GM21390 (cell line): ENCODE measurements around the gene GPATCH2.
A peak's percentile ranks its signal among the peaks of the same experiment; 100 is the strongest.

Source experiments
- ATAC-seq: cut with Tn5 transposase; IDR thresholded peaks from one replicate; pipeline ENCODE4 v1.9.1; 2021; ENCODE audit not compliant: unreplicated experiment

The GPATCH2 gene

GRCh38 chr1:217630711-217631591 lies at the start of gene GPATCH2, which contains the start of gene SPATA17:
Gene GPATCH2, minus strand, starts transcription at chr1:217631090. Its CDS starts 119 bp downstream, at chr1:217630971.
Gene SPATA17, plus strand, starts transcription at chr1:217631344. Its CDS starts 35 bp downstream, at chr1:217631379.
- peak; percentile 99 for ATAC-seq

GRCh38 chr1:217674028-217674729 lies 43.3 kb upstream of the GPATCH2 start:
- no peak for ATAC-seq

GRCh38 chr1:217673387-217673786 lies 42.5 kb upstream of the GPATCH2 start:
- peak; percentile 70 for ATAC-seq

GRCh38 chr1:217668351-217668940 lies 37.6 kb upstream of the GPATCH2 start:
- no peak for ATAC-seq

- ATAC-seq: no peak
Observed at GRCh38 chr1:217661407-217661806, 30.5 kb upstream of the GPATCH2 start.

- ATAC-seq: peak; percentile 65
Observed at GRCh38 chr1:217660353-217661062, 29.6 kb upstream of the GPATCH2 start.

- ATAC-seq: no peak
Observed at GRCh38 chr1:217650674-217651073, 19.8 kb upstream of the GPATCH2 start.

- ATAC-seq: no peak
Observed at GRCh38 chr1:217647791-217648190, 16.9 kb upstream of the GPATCH2 start.

GRCh38 chr1:217642455-217642854 lies 11.6 kb upstream of the GPATCH2 start:
- ATAC-seq: no peak

GRCh38 chr1:217627431-217627830 lies 3.5 kb downstream of the GPATCH2 start:
- ATAC-seq: no peak

- ATAC-seq: no peak
Observed at GRCh38 chr1:217626321-217626720, 4.6 kb downstream of the GPATCH2 start.

GRCh38 chr1:217622042-217622441 lies 8.8 kb downstream of the GPATCH2 start:
- no peak for ATAC-seq

- peak; percentile 99 for ATAC-seq
Observed at GRCh38 chr1:217620814-217621213, 10.1 kb downstream of the GPATCH2 start.

- no peak for ATAC-seq
Observed at GRCh38 chr1:217617126-217617525, 13.8 kb downstream of the GPATCH2 start.

GRCh38 chr1:217614200-217614712 lies 16.6 kb downstream of the GPATCH2 start:
- ATAC-seq: no peak

GRCh38 chr1:217605390-217605789 lies 25.5 kb downstream of the GPATCH2 start:
- no peak for ATAC-seq

GRCh38 chr1:217602380-217602779 lies 28.5 kb downstream of the GPATCH2 start:
- no peak for ATAC-seq

GRCh38 chr1:217599154-217599553 lies 31.7 kb downstream of the GPATCH2 start:
- ATAC-seq: no peak

GRCh38 chr1:217590598-217590997 lies 40.3 kb downstream of the GPATCH2 start:
- ATAC-seq: no peak

- no peak for ATAC-seq
Observed at GRCh38 chr1:217586586-217586985, 44.3 kb downstream of the GPATCH2 start.

GRCh38 chr1:217585577-217585976 lies 45.3 kb downstream of the GPATCH2 start:
- ATAC-seq: no peak
